SK-N-SH treated with all-trans-retinoic acid at 6 μM for 48 hours (cell line): Measurements from ENCODE around the gene GRAMD2A.

Source experiments
- ATAC-seq: fragments of 200-7000 bp; cut with Tn5 transposase; 3 replicates; pipeline ENCODE4 v1.9.1; 2020; ENCODE audit warnings: mild to moderate bottlenecking, moderate library complexity
- ARNTL ChIP-seq: fragments of 450-650 bp; formaldehyde crosslinking; IDR thresholded peaks from 2 replicates; pipeline ENCODE4 v1.5.0; 2020; ENCODE audit warnings: low read depth, mild to moderate bottlenecking, moderate library complexity, borderline replicate concordance
- BACH2 ChIP-seq: fragments of 250-450 bp; sonication (Bioruptor Pico); IDR thresholded peaks from 2 replicates; pipeline ENCODE4 v1.9.0; 2021; ENCODE audit warnings: mild to moderate bottlenecking, borderline replicate concordance
- CREB5 ChIP-seq: fragments of 250-450 bp; sonication (Bioruptor Pico); IDR thresholded peaks from 2 replicates; pipeline ENCODE4 v1.5.1; 2020; ENCODE audit warnings: low read depth, mild to moderate bottlenecking, moderate library complexity
- CSDC2 ChIP-seq: fragments of 250-450 bp; sonication (Bioruptor Pico); IDR thresholded peaks from 2 replicates; pipeline ENCODE4 v1.5.0; 2020; ENCODE audit warnings: mild to moderate bottlenecking, moderate library complexity
- CSRNP3 ChIP-seq: fragments of 250-450 bp; sonication (Bioruptor Pico); IDR thresholded peaks from 2 replicates; pipeline ENCODE4 v1.5.1; 2021; ENCODE audit warnings: mild to moderate bottlenecking, moderate library complexity
- ESRRG ChIP-seq: fragments of 250-450 bp; sonication (Bioruptor Pico); IDR thresholded peaks from 2 replicates; pipeline ENCODE4 v1.6.1; 2021; ENCODE audit warnings: mild to moderate bottlenecking
- GLIS3 ChIP-seq: fragments of 250-450 bp; sonication (Bioruptor Pico); IDR thresholded peaks from 2 replicates; pipeline ENCODE4 v1.5.0; 2020; ENCODE audit warnings: mild to moderate bottlenecking, moderate library complexity
- ISL1 ChIP-seq: fragments of 250-450 bp; sonication (Bioruptor Pico); IDR thresholded peaks from 2 replicates; pipeline ENCODE4 v2.1.2; 2022; ENCODE audit warnings: mild to moderate bottlenecking, moderate library complexity
- OSR1 ChIP-seq: fragments of 250-450 bp; sonication (Bioruptor Pico); IDR thresholded peaks from 2 replicates; pipeline ENCODE4 v1.8.0; 2022; ENCODE audit warnings: moderate library complexity, mild to moderate bottlenecking, inconsistent platforms
- PATZ1 ChIP-seq: fragments of 250-450 bp; sonication (Bioruptor Pico); IDR thresholded peaks from 2 replicates; pipeline ENCODE4 v1.8.0; 2020; ENCODE audit warnings: mild to moderate bottlenecking, moderate library complexity, borderline replicate concordance
- PPARA ChIP-seq: fragments of 250-450 bp; sonication (Bioruptor Pico); IDR thresholded peaks from 2 replicates; pipeline ENCODE4 v1.5.0; 2020; ENCODE audit warnings: mild to moderate bottlenecking, borderline replicate concordance
- SNAI2 ChIP-seq: fragments of 250-450 bp; sonication (Bioruptor Pico); IDR thresholded peaks from 2 replicates; pipeline ENCODE4 v1.5.0; 2020; ENCODE audit warnings: mild to moderate bottlenecking, moderate library complexity
- TCF4 ChIP-seq: fragments of 250-450 bp; sonication (Bioruptor Pico); IDR thresholded peaks from 2 replicates; pipeline ENCODE4 v1.8.0; 2021; ENCODE audit warnings: mild to moderate bottlenecking, moderate library complexity, borderline replicate concordance
- TOX ChIP-seq: fragments of 250-450 bp; sonication (Bioruptor Pico); IDR thresholded peaks from 2 replicates; pipeline ENCODE4 v1.8.0; 2021; ENCODE audit warnings: mild to moderate bottlenecking, moderate library complexity, borderline replicate concordance
- TSHZ2 ChIP-seq: fragments of 250-450 bp; sonication (Bioruptor Pico); IDR thresholded peaks from 2 replicates; pipeline ENCODE4 v1.5.0; 2020; ENCODE audit warnings: mild to moderate bottlenecking, moderate library complexity
- ZC3H10 ChIP-seq: fragments of 250-450 bp; sonication (Bioruptor Pico); IDR thresholded peaks from 2 replicates; pipeline ENCODE4 v1.5.1; 2021; ENCODE audit warnings: mild to moderate bottlenecking, moderate library complexity
- ZFP3 ChIP-seq: fragments of 250-450 bp; sonication (Bioruptor Pico); IDR thresholded peaks from 2 replicates; pipeline ENCODE4 v1.5.0; 2020; ENCODE audit warnings: mild to moderate bottlenecking, moderate library complexity
- ZNF565 ChIP-seq: fragments of 450-650 bp; formaldehyde crosslinking; conservative IDR thresholded peaks from 2 replicates; pipeline ENCODE4 v1.5.0; 2020; ENCODE audit warnings: low read depth, mild to moderate bottlenecking, moderate library complexity
- ZNF70 ChIP-seq: fragments of 450-650 bp; formaldehyde crosslinking; IDR thresholded peaks from 2 replicates; pipeline ENCODE4 v1.5.0; 2020; ENCODE audit warnings: mild to moderate bottlenecking, moderate library complexity
- ZNF8 ChIP-seq: fragments of 450-650 bp; formaldehyde crosslinking; IDR thresholded peaks from 2 replicates; pipeline ENCODE4 v1.5.0; 2020; ENCODE audit warnings: mild to moderate bottlenecking, moderate library complexity

The GRAMD2A gene

GRCh38 chr15:72237853-72238224, 40.3 kb upstream of the GRAMD2A start (continued):
- TF ChIP-seq CSDC2 (CRISPR knock-in tag), result no peak
- no peak for TF ChIP-seq TSHZ2 (CRISPR knock-in tag)

GRCh38 chr15:72237029-72237852, 39.7 kb upstream of the GRAMD2A start:
- peak; percentile 96 for ATAC-seq
- TF ChIP-seq CREB5 (CRISPR knock-in tag) (no peak), ZNF70 (CRISPR knock-in tag) (no peak), PPARA (CRISPR knock-in tag) (no peak), TCF4 (CRISPR knock-in tag) (no peak), CSDC2 (CRISPR knock-in tag) (no peak), TSHZ2 (CRISPR knock-in tag) (no peak), ZNF8 (CRISPR knock-in tag) (no peak), ARNTL (CRISPR knock-in tag) (no peak), GLIS3 (no peak), OSR1 (CRISPR knock-in tag) (no peak), TOX (CRISPR knock-in tag) (no peak), ESRRG (CRISPR knock-in tag) (no peak), CSRNP3 (CRISPR knock-in tag) (no peak), SNAI2 (no peak), ZNF565 (CRISPR knock-in tag) (no peak), ISL1 (CRISPR knock-in tag) (no peak; the same call in 1 of the 2 replicates)

GRCh38 chr15:72236381-72237003, 38.9 kb upstream of the GRAMD2A start:
- ATAC-seq, result no peak
- TF ChIP-seq ZNF565 (CRISPR knock-in tag), result no peak
- no peak for TF ChIP-seq ZNF8 (CRISPR knock-in tag)
- TF ChIP-seq ISL1 (CRISPR knock-in tag), result no peak
- TF ChIP-seq PATZ1 (CRISPR knock-in tag), result no peak
- TF ChIP-seq TCF4 (CRISPR knock-in tag), result no peak
- TF ChIP-seq TOX (CRISPR knock-in tag), result no peak
- TF ChIP-seq ZFP3 (CRISPR knock-in tag), result no peak
- TF ChIP-seq SNAI2, result no peak
- TF ChIP-seq PPARA (CRISPR knock-in tag), result no peak
- no peak for TF ChIP-seq CSRNP3 (CRISPR knock-in tag)
- no peak for TF ChIP-seq BACH2 (CRISPR knock-in tag)
- TF ChIP-seq GLIS3, result no peak
- TF ChIP-seq ZC3H10 (CRISPR knock-in tag), result no peak
- TF ChIP-seq TSHZ2 (CRISPR knock-in tag), result no peak
